H1 (cell line): ENCODE results near the gene PLA2G4A. TPM values are rescaled to one million over a fixed set of nuclear protein-coding genes. Genes with fewer than 3 reads are reported as not detected.

ENCODE experiments used
- CTCF ChIA-PET: fragments of 300-600 bp; sonication (Branson Sonifier 250); formaldehyde crosslinking; loops from one replicate; lab custom pipeline; 2021; ENCODE audit not compliant: partially characterized antibody; lab: Charles Lee
- POLR2A ChIA-PET: fragments of 300-600 bp; sonication (Branson Sonifier 250); formaldehyde crosslinking; loops from one replicate; lab custom pipeline; 2021; ENCODE audit warnings: inconsistent platforms; ENCODE audit not compliant: partially characterized antibody; lab: Charles Lee
- DNase-seq, 2 experiments: peaks; one replicate each; pipeline versions ENCODE4 v3.0.0 to v3.0.0-alpha.2; 2010 to 2022; ENCODE audit warnings: low spot score in 2 of 2, low read depth in 1 of 2, mixed read lengths in 1 of 2
- FAIRE-seq: peaks from 2 replicates; lab custom pipeline; 2011; peaks lifted over from hg19 to GRCh38; lab: Jason Lieb, UNC
- H2AFZ ChIP-seq: 2 replicates; pipeline ENCODE4 v1.8.1; 2012; ENCODE audit warnings: low read length, inconsistent platforms
- H2AK5ac ChIP-seq: 2 replicates; pipeline ENCODE4 v1.6.1; 2013; ENCODE audit warnings: low read depth, low read length
- H2BK120ac ChIP-seq: replicated peaks from 2 replicates; pipeline ENCODE3; 2013; ENCODE audit warnings: low read depth, low read length, inconsistent platforms
- H2BK12ac ChIP-seq: 2 replicates; pipeline ENCODE4 v1.6.1; 2013; ENCODE audit warnings: low read depth, low read length
- H2BK15ac ChIP-seq: 2 replicates; pipeline ENCODE4 v1.6.1; 2013; ENCODE audit warnings: low read length
- H2BK20ac ChIP-seq: 2 replicates; pipeline ENCODE4 v1.6.1; 2013; ENCODE audit warnings: low read length
- H2BK5ac ChIP-seq: 2 replicates; pipeline ENCODE4 v1.6.1; 2013; ENCODE audit warnings: low read depth, low read length
- H3K14ac ChIP-seq: 2 replicates; pipeline ENCODE4 v1.6.1; 2013; ENCODE audit warnings: inconsistent platforms; ENCODE audit not compliant: insufficient read length
- H3K18ac ChIP-seq: 2 replicates; pipeline ENCODE4 v1.6.1; 2013; ENCODE audit warnings: low read length; ENCODE audit errors: extremely low read depth
- H3K23ac ChIP-seq: 2 replicates; pipeline ENCODE4 v1.6.1; 2013; ENCODE audit warnings: inconsistent platforms; ENCODE audit not compliant: insufficient read length
- H3K23me2 ChIP-seq: 2 replicates; pipeline ENCODE4 v1.6.1; 2013; ENCODE audit warnings: low read depth, low read length
- H3K27ac ChIP-seq: 2 replicates; pipeline ENCODE4 v1.6.1; 2011; ENCODE audit warnings: low read depth, low read length, inconsistent platforms
- H3K27me3 ChIP-seq, 4 experiments: replicated peaks in 1 of 4; 1 replicate in 1 of 4; 2 replicates in 3 of 4; pipeline versions ENCODE4 v1.6.1 to v1.8.1; 2011 to 2013; ENCODE audit warnings: low read length in 3 of 4, mild to moderate bottlenecking in 3 of 4, inconsistent platforms in 2 of 4, mixed read lengths in 2 of 4, moderate library complexity in 1 of 4; ENCODE audit not compliant: control insufficient read depth in 3 of 4, insufficient read depth in 3 of 4; ENCODE audit errors: extremely low read depth in 1 of 4
- H3K36me3 ChIP-seq, 4 experiments: 2 replicates each; pipeline versions ENCODE4 v1.6.1 to v1.8.1; 2011 to 2013; ENCODE audit warnings: mild to moderate bottlenecking in 4 of 4, low read length in 3 of 4, moderate library complexity in 2 of 4, control low read depth in 1 of 4, inconsistent platforms in 1 of 4; ENCODE audit not compliant: insufficient read depth in 4 of 4, control insufficient read depth in 2 of 4
- H3K4ac ChIP-seq: replicated peaks from 2 replicates; pipeline ENCODE3; 2013; ENCODE audit warnings: low read length, low read depth, mixed read lengths, inconsistent platforms; ENCODE audit not compliant: insufficient read length
- H3K4me1 ChIP-seq, 4 experiments: replicated peaks in 1 of 4; 1 replicate in 1 of 4; 2 replicates in 3 of 4; pipeline versions ENCODE4 v1.6.1 to v1.8.1; 2011 to 2013; ENCODE audit warnings: low read length in 3 of 4, inconsistent platforms in 2 of 4, mixed read lengths in 1 of 4; ENCODE audit not compliant: insufficient read depth in 4 of 4, control insufficient read depth in 3 of 4
- H3K4me2 ChIP-seq, 2 experiments: 2 replicates each; pipeline versions ENCODE4 v1.6.1 to v1.8.1; 2011 to 2013; ENCODE audit warnings: low read depth in 2 of 2, low read length in 2 of 2, control low read depth in 1 of 2, inconsistent platforms in 1 of 2, mild to moderate bottlenecking in 1 of 2; ENCODE audit not compliant: insufficient read depth in 1 of 2
- H3K4me3 ChIP-seq, 4 experiments: fragments of 200-600, 300-600 bp in 1 of 4; sonication (generic), shearing (Covaris generic), sonication (Bioruptor Twin) in 1 of 4; 2 replicates each; pipeline versions ENCODE4 v1.5.1 to v1.8.1; 2011 to 2016; ENCODE audit warnings: low read length in 4 of 4, low read depth in 3 of 4, control low read depth in 2 of 4, inconsistent platforms in 2 of 4, mild to moderate bottlenecking in 2 of 4, mixed read lengths in 1 of 4, moderate library complexity in 1 of 4; ENCODE audit not compliant: insufficient read depth in 2 of 4; ENCODE audit errors: extremely low read depth in 1 of 4
- H3K56ac ChIP-seq: replicated peaks from 2 replicates; pipeline ENCODE3; 2013; ENCODE audit warnings: low read depth, mild to moderate bottlenecking, mixed read lengths, low read length, inconsistent platforms; ENCODE audit not compliant: insufficient read length
- H3K79me1 ChIP-seq: 2 replicates; pipeline ENCODE4 v1.6.1; 2013; ENCODE audit warnings: low read depth, low read length, control low read depth
- H3K79me2 ChIP-seq, 2 experiments: 2 replicates each; pipeline versions ENCODE4 v1.6.1 to v1.8.1; 2012 to 2013; ENCODE audit warnings: low read length in 2 of 2, mild to moderate bottlenecking in 2 of 2, inconsistent platforms in 1 of 2; ENCODE audit not compliant: insufficient read depth in 2 of 2, control insufficient read depth in 1 of 2
- H3K9ac ChIP-seq, 4 experiments: replicated peaks in 1 of 4; 1 replicate in 1 of 4; 2 replicates in 3 of 4; pipeline versions ENCODE4 v1.6.1 to v1.8.1; 2011 to 2013; ENCODE audit warnings: low read depth in 3 of 4, low read length in 3 of 4, control low read depth in 2 of 4, mild to moderate bottlenecking in 2 of 4, moderate library complexity in 2 of 4, inconsistent platforms in 1 of 4; ENCODE audit errors: extremely low read depth in 1 of 4
- H3K9me3 ChIP-seq, 2 experiments: 2 replicates each; pipeline versions ENCODE4 v1.6.1 to v1.8.1; 2012 to 2013; ENCODE audit warnings: mild to moderate bottlenecking in 2 of 2, moderate library complexity in 2 of 2, control low read depth in 1 of 2, inconsistent platforms in 1 of 2, low read depth in 1 of 2, low read length in 1 of 2, mixed read lengths in 1 of 2; ENCODE audit not compliant: insufficient read depth in 2 of 2
- H4K20me1 ChIP-seq, 2 experiments: replicated peaks in 1 of 2; 2 replicates each; pipeline versions ENCODE3 to v1.8.1; 2011 to 2013; ENCODE audit warnings: inconsistent platforms in 2 of 2, low read length in 2 of 2, mild to moderate bottlenecking in 1 of 2; ENCODE audit not compliant: insufficient read depth in 2 of 2, control insufficient read depth in 1 of 2
- H4K5ac ChIP-seq: 2 replicates; pipeline ENCODE4 v1.6.1; 2013; ENCODE audit warnings: low read length, low read depth, mixed read lengths, inconsistent platforms; ENCODE audit not compliant: insufficient read length
- H4K8ac ChIP-seq: 2 replicates; pipeline ENCODE4 v1.8.0; 2013; ENCODE audit warnings: mild to moderate bottlenecking, moderate library complexity, low read length, inconsistent platforms; ENCODE audit not compliant: insufficient read depth; ENCODE audit errors: extremely low read depth
- H4K91ac ChIP-seq: replicated peaks from 2 replicates; pipeline ENCODE3; 2013; ENCODE audit warnings: low read length, mixed read lengths, inconsistent platforms; ENCODE audit not compliant: insufficient read length
- CTBP2 ChIP-seq: IDR thresholded peaks from 2 replicates; pipeline ENCODE4 v1.7.0; 2011; ENCODE audit warnings: borderline replicate concordance, mild to moderate bottlenecking, moderate library complexity, mixed read lengths, low read length; ENCODE audit not compliant: insufficient read depth, insufficient read length
- EP300 ChIP-seq, 2 experiments: IDR thresholded peaks; 1 replicate in 1 of 2; 2 replicates in 1 of 2; pipeline ENCODE4 v1.6.1; 2011 to 2012; ENCODE audit warnings: low read depth in 2 of 2, low read length in 2 of 2, mild to moderate bottlenecking in 2 of 2, borderline replicate concordance in 1 of 2, inconsistent platforms in 1 of 2, moderate library complexity in 1 of 2
- NRF1 ChIP-seq: IDR thresholded peaks from 2 replicates; pipeline ENCODE4 v1.6.1; 2011; ENCODE audit warnings: mild to moderate bottlenecking, low read depth, low read length, improper control_type of control experiment
- TCF12 ChIP-seq: IDR thresholded peaks from 2 replicates; pipeline ENCODE4 v1.6.1; 2011; ENCODE audit warnings: low read depth, mild to moderate bottlenecking, low read length
- WGBS, 2 experiments: shearing (Covaris generic) in 1 of 2; methylation state at CpG; one replicate each; pipeline versions ENCODE4 v1.1.6 to v1.1.7; 2013 to 2015; ENCODE audit warnings: low lambda C conversion rate in 2 of 2, mixed read lengths in 2 of 2, inconsistent platforms in 1 of 2, low coverage in 1 of 2, missing lambda C conversion rate in 1 of 2; ENCODE audit not compliant: insufficient replicate concordance in 2 of 2, insufficient coverage in 1 of 2, insufficient read length in 1 of 2; ENCODE audit errors: extremely low coverage in 1 of 2, missing lambda C conversion rate in 1 of 2; 5-methylcytosine and 5-hydroxymethylcytosine counted together
- polyA plus RNA-seq, 7 experiments: library from polyadenylated mRNA; depleted of rRNA in 3 of 7; stranded (reverse) in 5 of 7; unstranded in 2 of 7; fragments of >200 nt in 5 of 7; fragments of 200-250 nt in 2 of 7; gene quantifications; 1 replicate in 5 of 7; 2 replicates in 1 of 7; 4 replicates in 1 of 7; pipeline versions ENCODE4 v1.2.1 to v1.2.3, GENCODE V29; 2011 to 2013; ENCODE audit warnings: missing spikeins in 2 of 7, mixed read lengths in 2 of 7
- total RNA-seq: library from RNA; stranded (reverse); fragmentation: NEBNext Ultra II Directional; extraction: Animal tissue kit (Norgen Biotek cat#: 25700); gene quantifications from 2 replicates; pipeline ENCODE4 v1.2.1, GENCODE V29; 2021

The PLA2G4A gene
- total and polyA plus RNA-seq, 2 of the 8 experiments (the other 6 are each of a cell fraction or from before 2014, with no cell fraction given), result 0.63 to 1.4 TPM

GRCh38 chr1:186875896-186876835 is 47.4 kb downstream of the PLA2G4A start:
- Histone ChIP-seq H3K79me2 (no peaks in the 10 kb centered on the region), H2BK5ac (no peak overlapping the region), H4K8ac (no peak overlapping the region; the same call in 1 of the 2 replicates), H2AK5ac (no peak overlapping the region), H4K91ac (no peak overlapping the region), H3K4me3 (no peak overlapping the region), H3K9me3 (no peaks in the 10 kb centered on the region), H3K23ac (no peak overlapping the region), H3K14ac (no peak overlapping the region), H3K27me3 (no peaks in the 10 kb centered on the region), H3K36me3 (no peaks in the 10 kb centered on the region), H3K4me2 (no peak overlapping the region), H4K20me1 (no peaks in the 10 kb centered on the region), H3K27ac (no peak overlapping the region), H3K23me2 (no peaks in the 10 kb centered on the region), H3K56ac (no peak overlapping the region), H2BK12ac (no peak overlapping the region), H2BK15ac (no peak overlapping the region), H3K18ac (no peak overlapping the region; the same call in 1 of the 2 replicates), H3K4ac (no peak overlapping the region), H2BK120ac (no peak overlapping the region), H4K5ac (no peak overlapping the region), H3K79me1 (no peaks in the 10 kb centered on the region), H3K4me1 (peaks cover 0 to 3% (median 0%) of the 10 kb centered on the region in 4 experiments; a peak in 2 of 7 replicates), H2AFZ (no peak overlapping the region), H3K9ac (no peak overlapping the region), H2BK20ac (no peak overlapping the region)
- POLR2A ChIA-PET, result no interaction called here
- CTCF ChIA-PET, result no interaction called here
- 90% methylated on average over 12 of the region's 12 CpGs; no CpG with 5 or more reads in 1 of the 2 experiments for WGBS, 2 experiments
- FAIRE-seq (no peak), DNase-seq (no peak)
- TF ChIP-seq TCF12 (no peak), EP300 (IDR thresholded peaks at IDR 0.05; ENCODE audit: borderline replicate concordance in 1 of 2, low read depth in 2 of 2, low read length in 2 of 2) (no peak), NRF1 (no peak), CTBP2 (no peak)
